IPS-11a (cell line): ENCODE measurements around the gene ESR2.

ENCODE experiments used
- H3K4me3 ChIP-seq: one replicate; pipeline ENCODE4 v1.5.1; 2013; ENCODE audit warnings: low read depth, low read length, control low read depth

Gene ESR2

GRCh38 chr14:64266239-64266638 is 27.9 kb downstream of the ESR2 start:
- H3K4me3 ChIP-seq: no peak overlapping the region

- H3K4me3 ChIP-seq: no peak overlapping the region
Observed at GRCh38 chr14:64265222-64265621, 28.9 kb downstream of the ESR2 start.

GRCh38 chr14:64260418-64260817 is 33.8 kb downstream of the ESR2 start:
- H3K4me3 ChIP-seq: no peak overlapping the region

- no peak overlapping the region for H3K4me3 ChIP-seq
Observed at GRCh38 chr14:64255756-64256155, 38.4 kb downstream of the ESR2 start.

GRCh38 chr14:64253672-64254071 is 40.5 kb downstream of the ESR2 start:
- H3K4me3 ChIP-seq: no peak overlapping the region

- no peak overlapping the region for H3K4me3 ChIP-seq
Observed at GRCh38 chr14:64249363-64249762, 44.8 kb downstream of the ESR2 start.

GRCh38 chr14:64248689-64249088 is 45.5 kb downstream of the ESR2 start:
- no peak overlapping the region for H3K4me3 ChIP-seq

- no peak overlapping the region for H3K4me3 ChIP-seq
Observed at GRCh38 chr14:64247195-64247594, 47.0 kb downstream of the ESR2 start.

GRCh38 chr14:64246688-64247087 is 47.5 kb downstream of the ESR2 start:
- H3K4me3 ChIP-seq: no peak overlapping the region

GRCh38 chr14:64245491-64245890 is 48.7 kb downstream of the ESR2 start:
- H3K4me3 ChIP-seq: no peak overlapping the region

- H3K4me3 ChIP-seq: no peak overlapping the region
Observed at GRCh38 chr14:64244279-64244678, 49.9 kb downstream of the ESR2 start.

GRCh38 chr14:64238631-64239030 is 55.5 kb downstream of the ESR2 start:
- H3K4me3 ChIP-seq: no peak overlapping the region

- H3K4me3 ChIP-seq: no peak overlapping the region
Observed at GRCh38 chr14:64238049-64238448, 56.1 kb downstream of the ESR2 start.

- H3K4me3 ChIP-seq: no peak overlapping the region
Observed at GRCh38 chr14:64235652-64236640, 58.2 kb downstream of the ESR2 start.

- no peak overlapping the region for H3K4me3 ChIP-seq
Observed at GRCh38 chr14:64234877-64235651, 59.1 kb downstream of the ESR2 start.

GRCh38 chr14:64233531-64234190 is 60.5 kb downstream of the ESR2 start:
- no peak overlapping the region for H3K4me3 ChIP-seq

- H3K4me3 ChIP-seq: no peak overlapping the region
Observed at GRCh38 chr14:64232944-64233343, 61.2 kb downstream of the ESR2 start.

GRCh38 chr14:64232095-64232838 is 61.9 kb downstream of the ESR2 start:
- H3K4me3 ChIP-seq: no peak overlapping the region

GRCh38 chr14:64229489-64229888 is 64.7 kb downstream of the ESR2 start:
- no peak overlapping the region for H3K4me3 ChIP-seq

GRCh38 chr14:64227856-64228255 is 66.3 kb downstream of the ESR2 start:
- H3K4me3 ChIP-seq: no peak overlapping the region
